ENCODE data around the gene C16orf92.

Gene C16orf92

GRCh38 chr16:30009990-30010843 is 12.8 kb upstream of the C16orf92 start:
- Histone ChIP-seq H2AFZ (ENCODE audit: low read length) (peak overlapping the region; percentile 96), H3K18ac (ENCODE audit: low read length) (peak overlapping the region; percentile 96), H3K4me2 (ENCODE audit: insufficient read depth, low read length, poor library complexity, severe bottlenecking) (peak overlapping the region; percentile 94), H3K4ac (ENCODE audit: low read length) (peak overlapping the region; percentile 84), H3K27me3 (ENCODE audit: control insufficient read depth in 3 of 3, insufficient read depth in 3 of 3, low read depth in 1 of 3, low read length in 3 of 3) (peaks cover 0 to 17% (median 15%) of the 10 kb centered on the region in 3 experiments), H3K36me3 (replicated peaks in 1 of 2; ENCODE audit: control insufficient read depth in 2 of 2, insufficient read depth in 2 of 2, low read length in 2 of 2) (peaks cover 7 to 9% of the 10 kb centered on the region in 2 donors), H3K14ac (ENCODE audit: low read length) (peak overlapping the region; percentile 38), H2AK5ac (ENCODE audit: low read depth, low read length) (peak overlapping the region; percentile 100), H3K23ac (ENCODE audit: low read depth, low read length, poor library complexity) (peak overlapping the region; percentile 85), H3K9me3 (replicated peaks in 1 of 2; ENCODE audit: control insufficient read depth in 2 of 2, insufficient read depth in 1 of 2, low read depth in 1 of 2, low read length in 2 of 2) (no peaks in the 10 kb centered on the region), H4K8ac (ENCODE audit: low read depth, low read length) (no peak overlapping the region), H2BK12ac (ENCODE audit: low read length) (peak overlapping the region; percentile 94), H2BK5ac (ENCODE audit: low read length) (no peak overlapping the region), H4K91ac (ENCODE audit: low read depth, low read length, poor library complexity) (no peak overlapping the region), H2BK120ac (ENCODE audit: low read depth, low read length) (no peak overlapping the region), H3K4me1 (ENCODE audit: control insufficient read depth in 2 of 2, insufficient read depth in 1 of 2, low read depth in 1 of 2, low read length in 2 of 2) (peaks cover 12 to 14% of the 10 kb centered on the region in 2 donors), H3K9ac (ENCODE audit: low read depth, low read length, poor library complexity) (peak overlapping the region; percentile 86), H2BK15ac (ENCODE audit: low read length) (peak overlapping the region; percentile 98), H3K79me1 (ENCODE audit: low read depth, low read length) (peaks cover 2% of the 10 kb centered on the region), H3K4me3 (ENCODE audit: low read length in 2 of 2) (peak overlapping the region; percentile 67 to 93), H3K27ac (replicated peaks; ENCODE audit: low read length) (no peak overlapping the region)
- no CpG with 5 or more reads among the region's 34 CpGs for WGBS, 2 donors (ENCODE audit: extremely low coverage in 2 of 2, insufficient read length in 2 of 2, insufficient replicate concordance in 1 of 2)
- DNase-seq (ENCODE audit: low spot score) = no peak

- DNase-seq (ENCODE audit: low spot score) = peak; percentile 41
- Histone ChIP-seq H3K23ac (ENCODE audit: low read depth, low read length, poor library complexity) (peak within 1 kb of the TSS; percentile 85), H3K4me1 (ENCODE audit: control insufficient read depth in 2 of 2, insufficient read depth in 1 of 2, low read depth in 1 of 2, low read length in 2 of 2) (peaks cover 12 to 14% of the 10 kb centered on the region in 2 donors), H3K4me2 (ENCODE audit: insufficient read depth, low read length, poor library complexity, severe bottlenecking) (peak within 1 kb of the TSS; percentile 94), H3K27ac (replicated peaks; ENCODE audit: low read length) (no peak within 1 kb of the TSS), H4K8ac (ENCODE audit: low read depth, low read length) (peak within 1 kb of the TSS; percentile 82), H3K27me3 (ENCODE audit: control insufficient read depth in 3 of 3, insufficient read depth in 3 of 3, low read depth in 1 of 3, low read length in 3 of 3) (peaks cover 0 to 17% (median 15%) of the 10 kb centered on the region in 3 experiments), H3K36me3 (replicated peaks in 1 of 2; ENCODE audit: control insufficient read depth in 2 of 2, insufficient read depth in 2 of 2, low read length in 2 of 2) (peaks cover 3 to 4% of the 10 kb centered on the region in 2 donors), H3K9me3 (replicated peaks in 1 of 2; ENCODE audit: control insufficient read depth in 2 of 2, insufficient read depth in 1 of 2, low read depth in 1 of 2, low read length in 2 of 2) (no peaks in the 10 kb centered on the region), H2BK12ac (ENCODE audit: low read length) (peak within 1 kb of the TSS; percentile 94), H3K14ac (ENCODE audit: low read length) (peak within 1 kb of the TSS; percentile 71), H3K4ac (ENCODE audit: low read length) (peak within 1 kb of the TSS; percentile 84), H2AK5ac (ENCODE audit: low read depth, low read length) (peak within 1 kb of the TSS; percentile 100), H4K91ac (ENCODE audit: low read depth, low read length, poor library complexity) (no peak within 1 kb of the TSS), H3K9ac (ENCODE audit: low read depth, low read length, poor library complexity) (peak within 1 kb of the TSS; percentile 92), H3K4me3 (ENCODE audit: low read length in 2 of 2) (peak within 1 kb of the TSS; percentile 67 to 93), H2AFZ (ENCODE audit: low read length) (peak within 1 kb of the TSS; percentile 96), H3K18ac (ENCODE audit: low read length) (peak within 1 kb of the TSS; percentile 97), H2BK5ac (ENCODE audit: low read length) (peak within 1 kb of the TSS; percentile 1), H2BK120ac (ENCODE audit: low read depth, low read length) (no peak within 1 kb of the TSS), H3K79me1 (ENCODE audit: low read depth, low read length) (peaks cover 2% of the 10 kb centered on the region), H2BK15ac (ENCODE audit: low read length) (peak within 1 kb of the TSS; percentile 98)
- no CpG with 5 or more reads among the region's 99 CpGs for WGBS, 2 donors (ENCODE audit: extremely low coverage in 2 of 2, insufficient read length in 2 of 2, insufficient replicate concordance in 1 of 2)
Measured at GRCh38 chr16:30010844-30011713, 11.9 kb upstream of the C16orf92 start, which contains the start of gene DOC2A. TSS of gene DOC2A (minus strand) at chr16:30011027. CDS start at chr16:30010222, 805 bp downstream.

- Histone ChIP-seq H2AK5ac (ENCODE audit: low read depth, low read length) (peak overlapping the region; percentile 35), H3K9me3 (replicated peaks in 1 of 2; ENCODE audit: control insufficient read depth in 2 of 2, insufficient read depth in 1 of 2, low read depth in 1 of 2, low read length in 2 of 2) (no peaks in the 10 kb centered on the region), H3K14ac (ENCODE audit: low read length) (no peak overlapping the region), H3K4me3 (ENCODE audit: low read length in 2 of 2) (peak overlapping the region; percentile 31 to 67), H3K4ac (ENCODE audit: low read length) (no peak overlapping the region), H4K8ac (ENCODE audit: low read depth, low read length) (no peak overlapping the region), H3K18ac (ENCODE audit: low read length) (peak overlapping the region; percentile 92), H3K23ac (ENCODE audit: low read depth, low read length, poor library complexity) (no peak overlapping the region), H3K9ac (ENCODE audit: low read depth, low read length, poor library complexity) (peak overlapping the region; percentile 92), H3K27me3 (ENCODE audit: control insufficient read depth in 3 of 3, insufficient read depth in 3 of 3, low read depth in 1 of 3, low read length in 3 of 3) (peaks cover 0 to 17% (median 15%) of the 10 kb centered on the region in 3 experiments), H3K4me2 (ENCODE audit: insufficient read depth, low read length, poor library complexity, severe bottlenecking) (peak overlapping the region; percentile 94), H2BK5ac (ENCODE audit: low read length) (peak overlapping the region; percentile 1), H3K79me1 (ENCODE audit: low read depth, low read length) (peaks cover 2% of the 10 kb centered on the region), H2AFZ (ENCODE audit: low read length) (peak overlapping the region; percentile 96), H2BK12ac (ENCODE audit: low read length) (no peak overlapping the region), H2BK15ac (ENCODE audit: low read length) (no peak overlapping the region), H3K4me1 (ENCODE audit: control insufficient read depth in 2 of 2, insufficient read depth in 1 of 2, low read depth in 1 of 2, low read length in 2 of 2) (peaks cover 12 to 14% of the 10 kb centered on the region in 2 donors), H4K91ac (ENCODE audit: low read depth, low read length, poor library complexity) (no peak overlapping the region), H2BK120ac (ENCODE audit: low read depth, low read length) (no peak overlapping the region), H3K36me3 (replicated peaks in 1 of 2; ENCODE audit: control insufficient read depth in 2 of 2, insufficient read depth in 2 of 2, low read length in 2 of 2) (peaks cover 0 to 3% of the 10 kb centered on the region in 2 donors), H3K27ac (replicated peaks; ENCODE audit: low read length) (no peak overlapping the region)
- WGBS, 2 donors (ENCODE audit: extremely low coverage in 2 of 2, insufficient read length in 2 of 2, insufficient replicate concordance in 1 of 2) = no CpG with 5 or more reads among the region's 31 CpGs
- DNase-seq (ENCODE audit: low spot score) = no peak
Measured at GRCh38 chr16:30011714-30012504, 11.1 kb upstream of the C16orf92 start.

Measured in neuronal stem cell (in vitro differentiated cells).